Left colon (tissue), 2 donors: Measurements from ENCODE around the gene TUT4. TPM values are rescaled to one million over a fixed set of nuclear protein-coding genes. Genes with fewer than 3 reads are reported as not detected.

Experiments
- ATAC-seq: fragments of 200-7000 bp; cut with Tn5 transposase; one replicate; pipeline ENCODE4 v1.9.1; 2020; ENCODE audit warnings: mild to moderate bottlenecking, moderate library complexity
- DNase-seq, 2 donors: peaks; one replicate each; pipeline ENCODE4 v3.0.0-alpha.2; 2020
- intact Hi-C, 2 donors: fragments of 100-400 bp; cut with DNase I in 1 of 2; cut with micrococcal nuclease in 1 of 2; formaldehyde crosslinking; loops; one replicate each; pipeline versions ENCODE4 v1.11.2 to v1.14.0; 2022; cut with DNase I, micrococcal nuclease
- total RNA-seq, 2 donors: library from RNA; stranded (reverse); fragmentation: NEBNext Ultra II Directional; extraction: Animal tissue kit (Norgen Biotek cat#: 25700); gene quantifications; one replicate each; pipeline ENCODE4 v1.2.1, GENCODE V29; 2021
- donor health status: DM: no; HTN: no; CAD: no.
- donor health status: DM: yes; HTN: yes; CAD: no.

Gene TUT4
- total RNA-seq, 2 donors from 2014 or later: 22.3 to 24.5 TPM

DNA sequence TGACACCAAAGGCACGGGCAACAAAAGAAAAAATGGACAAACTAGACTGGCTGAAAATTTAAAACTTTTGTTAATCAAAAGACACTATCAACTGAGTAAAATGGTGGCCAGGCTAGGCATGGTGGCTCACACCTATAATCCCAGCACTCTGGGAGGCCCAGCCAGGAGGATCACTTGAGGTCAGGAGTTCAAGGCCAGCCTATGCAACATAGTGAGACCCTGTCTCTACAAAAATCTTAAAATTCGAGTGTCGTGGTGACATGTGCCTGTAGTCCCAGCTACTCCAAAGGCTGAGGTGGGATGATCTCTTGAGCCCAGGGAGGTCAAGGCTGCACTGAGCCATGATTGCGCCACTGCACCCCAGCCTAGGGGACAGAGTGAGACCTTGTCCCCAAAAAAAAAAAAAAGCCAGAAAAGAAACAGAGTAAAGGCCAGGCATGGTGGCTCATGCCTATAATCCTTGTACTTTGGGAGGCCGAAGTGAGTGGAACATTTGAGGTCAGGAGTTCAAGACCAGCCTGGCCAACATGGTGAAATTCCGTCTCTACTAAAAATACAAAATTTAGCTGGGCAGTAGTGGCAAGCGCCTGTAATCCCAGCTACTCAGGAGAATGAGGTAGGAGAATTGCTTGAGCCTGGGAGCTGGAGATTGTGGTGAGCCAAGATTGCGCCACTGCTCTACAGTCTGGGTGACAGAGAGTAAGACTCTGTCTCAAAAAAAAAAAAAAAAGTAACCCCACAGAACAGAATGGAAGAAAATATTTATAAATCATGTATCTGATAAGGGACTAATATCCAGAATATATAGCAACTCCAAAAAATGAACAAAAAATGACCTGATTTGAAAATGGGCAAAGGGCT, 8.0 kb downstream of the TUT4 start:
- no peak for DNase-seq
- intact Hi-C loops: no loop called here
- ATAC-seq: no peak

DNA sequence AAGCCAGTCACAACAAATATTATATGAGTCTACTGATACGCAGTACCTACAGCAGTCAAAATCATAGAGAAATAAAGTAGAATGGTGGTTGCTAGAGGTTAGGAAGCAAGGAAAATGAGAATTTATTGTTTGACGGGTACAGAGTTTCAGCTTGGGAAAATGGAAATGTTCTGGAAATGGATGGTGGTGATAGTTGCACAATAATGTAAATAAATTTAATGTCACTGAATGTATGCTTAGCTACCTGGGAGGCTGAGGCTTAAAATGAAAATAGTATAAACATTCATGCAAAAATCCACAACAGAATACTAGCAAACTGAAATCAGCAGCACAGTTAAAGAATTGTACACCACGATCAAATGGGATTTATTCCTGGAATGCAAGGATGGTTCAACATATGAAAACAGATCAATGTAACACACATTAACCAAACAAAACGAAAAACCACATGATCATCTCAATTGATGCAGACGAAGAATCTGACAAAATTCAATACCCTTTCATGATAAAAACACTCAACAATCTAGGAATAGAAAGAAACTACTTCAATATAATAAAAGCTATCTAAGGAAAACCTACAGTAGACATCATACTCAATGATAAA, 10.7 kb downstream of the TUT4 start:
- ATAC-seq (no peak), DNase-seq (no peak)
- intact Hi-C loops: no loop called here

DNA sequence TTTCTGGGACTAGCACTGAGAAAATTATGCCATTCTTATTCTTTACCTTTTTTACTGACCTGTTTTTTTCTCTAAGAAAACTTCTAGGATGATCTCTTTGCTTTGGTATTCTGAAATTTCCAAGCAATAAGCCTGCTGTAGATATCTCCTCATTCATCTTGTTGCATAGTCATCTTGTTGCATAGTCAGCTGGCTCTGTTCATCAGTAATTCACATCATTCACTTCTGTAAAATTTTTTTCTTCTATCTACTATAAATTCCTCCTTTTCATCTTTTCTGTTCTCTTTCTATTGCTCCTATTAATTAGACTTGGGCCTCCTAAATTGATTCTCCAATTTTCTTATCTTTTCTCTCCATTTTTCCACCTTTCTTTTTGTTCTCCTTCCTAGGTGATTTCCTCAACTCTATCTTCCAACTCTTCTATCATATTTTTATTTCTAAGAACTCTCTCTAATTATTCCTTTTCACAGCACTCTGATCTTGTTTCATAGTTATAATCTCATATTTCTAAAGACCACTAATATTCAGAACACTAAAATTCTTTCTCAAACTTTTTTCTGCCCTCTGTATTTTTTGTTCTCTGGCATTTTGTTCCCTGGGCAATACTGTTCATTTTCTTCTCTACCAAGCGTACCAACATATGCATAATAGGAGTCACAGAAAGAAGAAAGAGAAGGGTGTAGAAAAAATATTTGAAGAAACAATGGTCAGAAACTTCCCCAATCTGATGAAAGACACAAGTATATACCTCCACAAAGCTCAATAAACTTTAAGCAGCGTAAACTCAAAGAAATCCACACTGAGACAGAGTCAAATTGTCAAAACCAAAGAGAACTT, 17.7 kb downstream of the TUT4 start:
- ATAC-seq (no peak), DNase-seq (no peak)
- intact Hi-C loops: no loop called here

DNA sequence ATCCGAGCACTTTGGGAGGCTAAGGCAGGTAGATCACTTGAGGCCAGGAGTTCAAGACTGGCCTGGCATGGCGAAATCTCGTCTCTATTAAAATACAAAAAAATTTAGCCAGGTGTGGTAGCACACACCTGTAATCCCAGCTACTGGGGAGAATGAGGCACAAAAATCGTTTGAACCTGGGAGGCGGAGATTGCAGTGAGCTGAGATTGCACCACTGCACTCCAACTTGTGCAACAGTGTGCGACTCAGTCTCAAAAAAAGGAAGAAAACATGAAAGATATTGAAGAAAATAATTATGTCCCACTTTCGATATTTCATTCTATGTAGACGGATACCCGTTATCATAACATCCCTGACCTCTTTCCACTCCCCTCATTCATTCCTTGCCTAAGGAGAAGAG, 19.2 kb downstream of the TUT4 start:
- intact Hi-C loops: no loop called here
- ATAC-seq: no peak
- no peak for DNase-seq

DNA sequence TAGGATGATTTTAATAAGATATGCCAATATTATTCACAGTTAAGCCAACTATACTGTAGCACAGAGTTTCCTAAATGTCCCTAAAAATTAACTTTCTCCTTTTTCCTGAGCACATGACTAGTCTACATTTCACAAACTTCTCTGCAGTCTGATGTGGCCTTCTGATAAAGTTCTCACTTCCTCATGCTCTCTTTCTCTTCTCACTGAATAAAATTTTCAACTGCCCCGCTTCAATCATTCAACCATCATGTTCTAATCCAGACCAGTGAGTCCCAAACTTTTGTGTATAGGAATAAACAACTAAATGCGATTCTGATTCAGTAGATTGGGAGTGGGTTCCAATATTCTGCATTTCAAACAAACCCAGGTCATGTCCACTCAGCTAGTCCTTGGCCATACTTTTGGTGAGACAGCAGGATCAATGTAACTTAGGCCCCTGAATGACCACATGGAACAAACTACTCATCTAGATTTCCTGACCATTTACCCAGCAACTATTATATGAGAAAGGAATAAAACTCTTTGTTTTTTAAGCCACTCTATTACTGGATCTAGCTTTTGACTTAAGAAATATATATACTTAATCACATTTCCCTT, 20.1 kb downstream of the TUT4 start:
- DNase-seq (no peak), ATAC-seq (no peak)
- intact Hi-C loops: no loop called here

DNA sequence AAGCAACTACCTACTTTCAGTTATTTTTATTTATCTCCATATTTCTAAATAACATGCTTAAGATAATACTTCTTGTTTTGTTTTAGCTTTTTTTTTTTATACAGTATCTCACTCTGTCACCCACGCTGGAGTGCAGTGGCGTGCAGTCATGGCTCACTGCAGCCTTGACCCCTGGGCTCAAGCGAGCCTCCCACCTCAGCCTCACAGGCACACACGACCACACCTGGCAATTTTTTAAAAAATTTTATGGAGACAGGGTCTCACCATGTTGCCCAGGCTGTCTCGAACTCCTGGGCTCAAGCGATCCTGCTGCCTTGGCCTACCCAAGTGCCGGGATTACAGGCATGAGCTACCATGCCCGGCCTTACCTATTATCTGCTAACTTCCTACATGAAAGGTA, 20.6 kb downstream of the TUT4 start:
- ATAC-seq (no peak), DNase-seq (no peak)
- intact Hi-C loops: no loop called here

DNA sequence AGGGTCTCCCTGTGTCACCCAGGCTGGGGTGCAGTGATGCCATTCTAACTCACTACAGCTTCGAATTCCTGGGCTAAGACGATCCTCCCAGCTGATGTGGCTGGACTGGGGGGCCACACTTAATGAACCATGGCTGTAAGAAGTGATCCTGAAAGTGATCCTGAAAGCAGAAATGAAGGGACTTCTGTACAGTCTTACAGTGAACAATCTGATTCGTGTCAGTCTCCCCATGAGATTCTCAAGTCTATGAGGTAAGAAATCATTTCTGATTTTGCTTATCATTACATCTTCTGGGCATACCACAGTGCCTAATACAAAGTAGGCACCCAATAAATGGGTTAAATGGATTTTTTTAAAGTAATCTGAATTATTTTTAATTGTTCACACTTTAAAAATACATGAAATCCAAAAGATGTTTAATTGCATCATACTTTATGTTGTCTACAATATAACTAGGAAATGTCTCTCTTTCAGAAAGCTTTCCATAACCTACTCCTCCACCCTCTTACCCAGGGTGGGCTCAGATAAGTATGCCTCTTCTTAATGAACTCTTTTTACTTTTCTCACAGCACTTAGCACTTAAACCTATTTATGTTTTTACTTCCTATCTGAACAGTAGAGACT, 21.5 kb downstream of the TUT4 start:
- DNase-seq: no peak
- intact Hi-C loops: no loop called here
- no peak for ATAC-seq

DNA sequence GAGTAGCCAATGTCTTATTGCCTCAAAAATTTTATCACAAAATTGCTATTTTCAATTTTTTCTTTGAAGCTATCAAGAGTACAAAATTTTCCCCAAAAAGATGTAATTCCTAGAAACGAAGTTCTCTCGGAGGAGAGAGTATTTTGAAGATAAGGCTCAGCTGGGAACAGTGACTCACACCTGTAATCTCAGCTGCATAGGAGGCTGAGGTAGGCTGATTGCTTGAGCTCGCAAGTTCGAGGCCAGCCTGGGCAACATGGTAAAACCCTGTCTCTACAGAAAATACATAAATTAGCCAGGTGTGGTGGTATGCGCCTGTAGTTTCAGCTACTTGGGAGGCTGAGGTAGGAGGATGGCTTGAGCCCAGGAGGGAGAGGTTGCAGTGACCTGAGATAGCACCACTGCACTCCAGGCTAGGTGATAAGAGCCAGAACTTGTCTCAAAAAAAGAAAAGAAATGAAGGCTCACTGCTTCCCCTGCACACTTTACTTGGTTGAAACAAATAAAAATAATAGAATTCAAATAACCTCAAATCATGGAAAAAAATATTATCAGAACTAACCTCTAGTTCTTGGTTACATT, 22.2 kb downstream of the TUT4 start:
- no peak for DNase-seq
- no peak for ATAC-seq
- intact Hi-C loops: no loop called here

DNA sequence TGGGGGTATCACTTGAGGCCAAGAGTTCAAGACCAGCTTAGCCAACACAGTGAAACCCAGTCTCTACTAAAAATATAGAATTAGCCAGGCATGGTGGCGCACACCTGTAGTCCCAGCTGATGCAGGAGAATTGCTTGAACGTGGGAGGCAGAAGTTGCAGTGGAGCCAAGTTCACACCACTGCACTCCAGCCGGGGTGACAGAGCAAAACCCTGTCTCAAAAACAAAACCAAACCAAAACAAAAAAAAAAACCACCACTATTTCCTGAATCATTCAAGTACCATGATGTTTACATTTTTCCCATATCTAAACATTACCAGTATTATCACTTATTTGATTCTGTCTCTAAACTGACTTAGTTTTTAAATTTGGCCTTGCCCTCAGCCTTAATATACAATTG, 29.5 kb downstream of the TUT4 start:
- DNase-seq (no peak), ATAC-seq (no peak)
- intact Hi-C loops: no loop called here

DNA sequence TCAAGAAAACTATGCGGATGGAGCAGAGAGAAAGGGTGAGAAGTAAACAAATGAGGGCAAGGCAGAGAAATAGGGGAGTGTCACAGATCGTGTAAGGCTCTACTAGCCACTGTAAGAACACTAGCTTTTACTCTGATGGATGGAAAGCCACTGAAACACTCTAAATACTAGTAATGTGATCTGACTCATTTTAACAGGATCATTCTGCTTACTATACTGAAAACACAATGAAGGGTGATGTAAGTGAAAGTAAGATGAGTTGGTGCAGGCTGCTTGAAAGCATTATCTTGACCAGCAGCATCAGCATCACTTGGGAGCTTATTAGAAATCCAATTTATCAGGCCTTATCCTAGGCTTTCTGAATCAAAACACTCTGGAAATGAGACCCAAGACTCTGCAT, 32.7 kb downstream of the TUT4 start:
- intact Hi-C loops: no loop called here
- ATAC-seq (no peak), DNase-seq (no peak)

DNA sequence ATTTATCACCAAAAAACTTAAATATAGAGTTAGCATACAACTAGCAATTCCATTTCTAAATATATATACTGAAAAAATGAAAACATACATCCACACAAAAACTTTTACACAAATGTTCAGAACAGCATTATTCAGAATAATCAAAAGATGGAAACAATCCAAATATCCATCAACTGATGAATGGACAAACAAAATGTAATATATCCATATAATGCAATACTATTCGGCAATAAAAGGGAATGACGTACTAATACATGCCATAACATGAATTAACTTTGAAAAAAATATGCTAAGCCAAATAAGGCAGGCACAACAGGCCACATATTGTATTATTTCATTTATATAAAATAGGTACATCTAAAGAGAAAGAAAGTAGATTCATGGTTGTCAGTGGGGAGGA, 33.9 kb downstream of the TUT4 start:
- ATAC-seq (no peak), DNase-seq (no peak)
- intact Hi-C loops: no loop called here

DNA sequence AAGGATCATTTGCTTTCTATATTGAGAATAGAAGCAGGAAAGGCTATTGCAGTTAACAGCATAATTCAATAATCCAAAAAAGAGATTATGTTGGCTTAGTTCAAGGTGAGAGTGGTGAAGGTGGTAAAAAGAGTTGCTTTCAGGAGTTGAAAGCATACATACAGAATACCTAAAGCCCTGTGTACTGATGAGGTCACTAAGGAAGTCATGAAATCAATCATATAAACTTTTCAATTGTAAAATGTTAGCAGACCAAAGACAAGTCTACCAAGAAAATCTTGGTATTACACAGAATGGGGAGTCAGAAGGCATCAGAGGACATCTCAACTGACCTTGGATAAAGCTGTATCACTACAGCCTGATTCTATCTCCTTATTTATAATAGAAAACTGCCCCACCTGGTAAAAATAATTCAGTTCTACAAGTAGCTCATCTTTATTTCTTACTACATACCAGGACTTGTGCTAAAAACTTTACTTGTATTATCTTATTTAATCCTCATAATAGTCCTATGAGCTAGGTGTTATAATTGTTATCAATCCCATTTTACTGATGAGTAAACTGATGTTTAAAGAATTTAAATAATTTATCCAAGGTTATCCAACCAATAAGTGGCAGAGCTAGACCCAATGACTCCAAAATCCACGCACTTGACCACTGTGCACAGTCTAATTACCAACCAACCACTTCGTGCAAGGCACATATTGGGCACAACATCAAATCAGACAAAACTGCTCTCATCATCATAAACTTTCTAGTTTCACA, 40.9 kb downstream of the TUT4 start:
- no peak for ATAC-seq
- no peak for DNase-seq
- intact Hi-C loops: no loop called here

DNA sequence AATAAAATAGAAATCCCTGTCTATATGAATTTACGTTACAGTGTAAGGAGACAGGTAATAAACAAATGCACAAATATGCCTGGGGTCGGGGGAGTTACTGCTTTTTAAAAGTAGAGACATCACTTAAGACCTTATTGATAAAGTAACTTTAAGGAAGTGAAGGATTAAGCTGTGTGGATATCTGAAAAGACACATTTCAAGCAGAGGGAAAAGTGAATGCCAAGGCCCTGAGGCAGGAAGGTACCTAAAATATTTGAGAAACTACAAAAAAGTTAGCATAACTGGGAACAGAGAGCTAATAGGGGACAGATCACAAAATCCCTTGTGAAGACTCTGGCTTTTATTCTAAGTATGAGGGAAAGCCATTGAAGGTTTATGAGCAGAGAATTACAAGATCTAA, 41.5 kb downstream of the TUT4 start:
- intact Hi-C loops: no loop called here
- DNase-seq: no peak
- ATAC-seq: no peak

DNA sequence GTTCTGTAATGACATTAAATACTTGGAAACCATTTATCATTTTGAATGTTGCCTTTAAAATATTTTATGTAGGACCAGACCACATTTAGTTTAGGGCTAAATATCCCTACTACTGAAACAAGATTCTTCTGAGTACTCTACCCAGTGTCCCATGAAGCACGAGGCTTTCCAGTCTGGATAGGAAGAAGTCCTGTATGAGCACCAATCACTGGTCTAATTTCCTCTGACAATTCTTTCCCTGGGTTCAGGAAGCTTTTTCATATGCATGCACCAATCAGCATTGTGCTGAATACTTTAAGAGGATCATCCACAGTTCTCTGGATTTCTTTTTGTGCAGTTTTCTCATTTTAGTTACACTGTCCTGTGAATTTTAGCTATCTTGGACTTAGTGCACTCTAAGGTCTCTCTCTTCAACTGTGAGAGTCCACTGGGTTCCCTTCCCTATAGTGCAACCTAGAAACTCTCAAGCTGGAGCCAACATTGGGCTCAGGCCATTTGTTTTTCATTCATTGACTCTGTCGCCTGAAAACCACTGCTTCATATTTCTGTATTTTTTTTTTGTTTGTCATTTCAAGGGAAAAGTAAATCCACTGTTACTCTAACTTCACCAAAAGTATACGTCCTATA, 45.9 kb downstream of the TUT4 start:
- DNase-seq: no peak
- ATAC-seq: no peak
- intact Hi-C loops: no loop called here

DNA sequence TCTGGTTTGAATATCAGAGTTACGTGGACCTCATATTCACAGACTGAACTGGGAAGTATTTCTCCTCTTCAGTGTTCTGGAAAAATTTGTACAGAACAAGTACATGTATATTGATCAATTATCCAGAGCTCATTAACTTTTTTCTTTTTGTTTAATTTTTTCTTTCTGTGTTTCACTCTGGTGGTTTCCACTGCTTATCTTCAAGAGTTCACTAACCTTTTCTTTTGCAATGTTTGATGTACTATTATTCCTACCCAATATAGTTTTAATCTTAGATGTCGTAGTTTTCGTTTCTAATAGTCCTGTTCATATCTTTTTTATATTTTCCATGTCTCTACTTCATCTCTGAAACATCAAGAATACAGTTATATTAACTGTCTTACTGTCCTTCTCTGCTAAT, 46.5 kb downstream of the TUT4 start:
- intact Hi-C loops: no loop called here
- DNase-seq: no peak
- no peak for ATAC-seq

DNA sequence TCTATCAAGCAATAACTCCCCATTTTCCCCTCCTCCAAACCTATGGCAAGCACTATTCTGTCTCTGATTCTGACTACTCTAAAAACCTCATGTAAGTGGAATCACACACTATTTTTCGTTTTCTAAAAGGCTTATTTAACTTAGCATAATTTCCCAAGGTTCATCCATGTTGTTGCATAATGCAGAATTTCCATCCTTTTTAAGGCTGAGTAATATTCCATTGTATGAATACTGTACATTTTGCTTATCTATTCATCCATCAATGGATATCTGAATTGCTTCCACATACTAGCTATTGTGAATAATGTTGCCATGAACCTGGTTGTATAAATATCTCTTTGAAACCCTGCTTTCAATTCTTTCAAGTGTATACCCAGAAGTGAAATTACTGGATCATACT, 48.2 kb downstream of the TUT4 start:
- no peak for ATAC-seq
- DNase-seq: no peak
- intact Hi-C loops: no loop called here

DNA sequence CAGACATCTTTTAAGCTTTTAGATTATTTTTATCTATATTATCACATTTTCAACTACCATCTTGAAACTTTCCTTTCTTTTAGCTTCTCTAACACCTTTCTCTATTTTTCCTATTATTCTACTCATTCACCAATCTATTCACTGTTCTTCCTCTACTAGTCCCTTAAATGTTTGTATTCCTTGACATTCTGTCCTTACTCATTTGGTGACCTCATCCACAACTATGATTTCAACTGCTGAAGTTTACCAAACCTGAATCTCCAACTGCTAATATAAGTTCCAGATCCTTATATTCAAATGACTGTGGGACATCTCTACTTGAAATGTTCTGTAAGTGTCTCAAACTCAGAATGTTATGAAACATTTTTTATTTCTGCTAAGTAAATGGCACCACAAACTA, 49.2 kb downstream of the TUT4 start:
- ATAC-seq: no peak
- intact Hi-C loops: no loop called here

DNA sequence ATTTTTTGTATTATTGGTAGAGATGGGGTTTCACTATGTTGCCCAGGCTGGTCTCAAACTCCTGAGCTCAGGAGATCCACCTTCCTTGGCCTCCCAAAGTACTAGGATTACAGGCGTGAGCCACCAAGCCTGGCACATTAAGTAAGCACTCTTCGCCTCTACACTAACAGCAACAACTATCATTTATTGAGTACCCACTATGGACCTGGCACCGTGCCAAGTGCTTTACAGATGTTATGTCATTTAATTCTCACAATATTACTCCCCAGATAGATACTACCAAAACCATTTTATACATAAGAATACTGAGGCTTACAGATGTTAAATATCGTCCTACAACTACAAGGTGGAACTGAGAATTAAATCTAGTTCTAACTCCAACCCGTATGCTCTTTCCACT, 50.1 kb downstream of the TUT4 start:
- no peak for DNase-seq
- intact Hi-C loops: no loop called here
- no peak for ATAC-seq

More for the DNA sequence above, 49.2 kb downstream of the TUT4 start:
- no peak for DNase-seq
